AG09319 (cell line): Measurements from ENCODE around the gene CDKAL1.
"Not testable (repeated sequence)": the region's sequence is repeated elsewhere in the genome, so short reads cannot be mapped to it uniquely, and the experiment has no call there.

Source experiments
- DNase-seq: peaks from one replicate; pipeline ENCODE4 v3.0.0-alpha.2; 2010; ENCODE audit warnings: low read depth; ENCODE audit errors: extremely low read depth
- TF ChIP-seq, protein P1 (sequence below): IDR thresholded peaks from 2 replicates; pipeline ENCODE4 v1.5.1; 2011; ENCODE audit warnings: low read depth, mild to moderate bottlenecking, inconsistent platforms, low read length, moderate library complexity

Gene CDKAL1

DNA sequence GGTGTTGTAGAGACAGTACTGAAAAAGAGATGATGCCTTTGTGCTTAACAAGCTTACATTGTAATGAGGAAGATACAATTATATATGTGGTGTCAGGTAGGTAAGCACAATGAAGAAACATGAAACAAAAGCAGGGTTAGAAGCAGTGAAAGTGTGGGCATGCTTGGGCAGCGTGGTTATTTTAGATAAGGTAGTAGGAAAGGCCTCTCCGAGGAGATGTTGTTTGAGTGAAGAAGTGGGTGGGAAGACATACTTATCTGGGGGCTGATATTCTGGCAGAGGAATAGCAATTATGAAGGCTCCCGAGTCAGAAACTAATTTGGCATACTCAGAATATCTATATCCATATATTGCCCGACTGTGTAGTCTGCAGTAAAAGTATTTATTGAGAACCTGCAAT is 4.7 kb downstream of the CDKAL1 start:
- no peak for DNase-seq
- TF ChIP-seq, protein P1, sequence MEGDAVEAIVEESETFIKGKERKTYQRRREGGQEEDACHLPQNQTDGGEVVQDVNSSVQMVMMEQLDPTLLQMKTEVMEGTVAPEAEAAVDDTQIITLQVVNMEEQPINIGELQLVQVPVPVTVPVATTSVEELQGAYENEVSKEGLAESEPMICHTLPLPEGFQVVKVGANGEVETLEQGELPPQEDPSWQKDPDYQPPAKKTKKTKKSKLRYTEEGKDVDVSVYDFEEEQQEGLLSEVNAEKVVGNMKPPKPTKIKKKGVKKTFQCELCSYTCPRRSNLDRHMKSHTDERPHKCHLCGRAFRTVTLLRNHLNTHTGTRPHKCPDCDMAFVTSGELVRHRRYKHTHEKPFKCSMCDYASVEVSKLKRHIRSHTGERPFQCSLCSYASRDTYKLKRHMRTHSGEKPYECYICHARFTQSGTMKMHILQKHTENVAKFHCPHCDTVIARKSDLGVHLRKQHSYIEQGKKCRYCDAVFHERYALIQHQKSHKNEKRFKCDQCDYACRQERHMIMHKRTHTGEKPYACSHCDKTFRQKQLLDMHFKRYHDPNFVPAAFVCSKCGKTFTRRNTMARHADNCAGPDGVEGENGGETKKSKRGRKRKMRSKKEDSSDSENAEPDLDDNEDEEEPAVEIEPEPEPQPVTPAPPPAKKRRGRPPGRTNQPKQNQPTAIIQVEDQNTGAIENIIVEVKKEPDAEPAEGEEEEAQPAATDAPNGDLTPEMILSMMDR = no peak

- DNase-seq = no peak
- TF ChIP-seq, protein P1 = no peak
These were observed 5.1 kb downstream of the CDKAL1 start for GRCh38 chr6:20539387-20539786.

DNA sequence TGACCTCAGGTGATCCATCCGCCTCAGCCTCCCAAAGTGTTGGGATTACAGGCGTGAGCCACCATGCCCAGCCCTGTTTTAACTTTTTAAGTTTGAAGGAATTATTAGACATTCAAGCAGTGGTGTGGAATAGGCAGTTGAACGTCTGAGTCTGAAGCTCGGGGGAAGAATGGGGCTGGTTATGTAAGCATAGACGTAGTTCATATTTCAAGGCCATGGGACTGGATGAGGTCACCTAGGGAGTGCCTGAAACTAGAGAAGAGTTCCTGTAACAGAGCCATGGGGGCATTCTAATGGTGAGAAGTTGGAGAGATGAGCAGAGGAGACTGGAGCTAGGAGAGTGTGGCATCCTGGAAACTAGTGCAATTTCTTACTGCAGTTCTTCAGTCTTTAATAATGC is 6.4 kb downstream of the CDKAL1 start:
- no peak for DNase-seq
- TF ChIP-seq, protein P1 = no peak

GRCh38 chr6:20541382-20541781 is 7.1 kb downstream of the CDKAL1 start:
- TF ChIP-seq, protein P1 = no peak
- no peak for DNase-seq

DNA sequence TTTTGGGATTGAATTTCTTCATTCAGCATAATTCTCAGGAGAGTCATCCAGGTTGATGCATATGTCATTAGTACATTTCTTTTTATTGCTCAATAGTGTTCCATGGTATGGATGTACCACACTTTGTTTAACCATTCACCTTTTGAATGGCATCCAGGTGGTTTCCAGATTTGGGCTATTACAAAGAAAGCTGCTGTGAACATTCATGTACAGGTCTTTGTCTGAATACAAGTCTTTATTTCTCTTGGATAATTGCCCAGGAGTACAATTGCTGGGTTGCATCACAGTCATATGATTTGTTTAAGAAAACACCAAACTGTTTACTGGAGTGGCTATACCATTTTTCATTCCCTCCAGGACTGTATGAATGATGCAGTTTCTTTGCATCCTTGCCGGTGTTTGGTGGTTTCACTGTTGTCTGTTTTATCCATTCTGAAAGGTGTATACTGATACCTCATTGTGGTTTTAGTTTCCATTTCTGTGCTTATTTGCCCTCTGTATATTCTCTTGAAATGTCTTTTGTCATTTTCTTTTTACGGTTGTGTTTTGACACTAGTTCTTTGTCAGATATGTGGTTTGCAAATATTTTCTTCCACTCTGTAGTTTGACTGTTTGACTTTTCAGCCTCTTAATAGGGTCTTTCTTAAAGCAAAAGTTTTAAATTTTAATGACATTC is 8.8 kb downstream of the CDKAL1 start:
- DNase-seq = no peak
- TF ChIP-seq, protein P1 = no peak

GRCh38 chr6:20548264-20548663 is 14.0 kb downstream of the CDKAL1 start:
- no peak for DNase-seq
- TF ChIP-seq, protein P1 = no peak

DNA sequence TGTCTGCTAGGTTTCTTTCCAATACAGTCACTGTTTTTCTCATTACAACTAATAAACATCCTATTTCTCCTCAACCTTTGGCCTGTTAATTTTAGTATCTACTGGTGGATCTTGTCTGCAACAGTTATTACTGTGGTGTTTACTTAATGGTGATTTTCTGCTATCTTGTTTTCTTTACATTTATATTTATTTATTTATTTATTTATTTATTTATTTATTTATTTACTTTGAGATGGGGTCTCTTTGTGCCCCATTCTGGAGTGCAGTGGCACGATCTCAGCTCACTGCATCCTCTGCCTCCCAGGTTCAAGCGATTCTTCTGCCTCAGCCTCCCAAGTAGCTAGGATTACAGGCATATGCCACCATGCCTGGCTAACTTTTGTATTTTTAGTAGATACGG is 15.1 kb downstream of the CDKAL1 start:
- DNase-seq = not testable (repeated sequence)

DNA sequence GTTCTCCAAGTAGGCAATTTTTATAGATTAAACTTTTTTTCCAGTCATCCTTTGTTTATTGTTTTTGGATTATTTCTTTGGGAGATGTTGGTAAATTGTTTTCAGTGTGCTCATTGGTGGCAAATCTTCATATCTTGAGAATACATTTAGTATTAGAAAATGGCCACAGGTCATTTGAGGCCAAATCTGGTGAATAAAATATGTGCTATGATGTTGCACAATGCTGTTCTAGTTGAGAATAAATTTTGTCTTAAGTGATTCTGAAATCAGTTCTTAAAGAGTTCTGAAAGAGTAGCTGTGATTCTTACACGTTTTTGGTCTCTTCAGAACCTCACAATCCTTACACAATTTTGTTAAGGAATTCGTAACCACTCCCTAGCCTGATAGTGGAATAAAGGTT is 20.1 kb downstream of the CDKAL1 start:
- no peak for DNase-seq
- TF ChIP-seq, protein P1 = no peak
